ENCODE results near the gene DPP6. TPM values are rescaled to one million over a fixed set of nuclear protein-coding genes. Genes with fewer than 3 reads are reported as not detected.

DPP6 gene
- total RNA-seq, 1 experiment from 2014 or later = not detected

DNA sequence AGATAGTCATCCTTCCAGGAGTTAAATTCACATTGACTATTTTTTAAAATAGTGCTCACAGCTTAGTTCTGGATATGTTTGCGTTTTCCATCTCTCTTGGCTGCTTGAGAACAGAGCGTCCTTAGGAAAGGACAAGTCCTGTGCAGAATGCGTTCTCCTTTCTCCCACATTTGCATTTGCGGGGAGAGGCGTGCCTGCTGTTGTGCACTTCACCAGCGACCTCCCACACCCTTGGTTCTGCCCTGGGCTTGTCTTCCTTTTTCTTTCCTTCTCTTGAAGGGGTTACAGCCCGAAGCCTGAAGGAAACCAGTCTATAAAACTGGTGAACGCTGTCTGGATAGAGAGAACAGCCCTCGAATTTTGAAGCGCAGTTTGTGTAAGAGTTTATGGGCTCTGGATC is 367.1 kb downstream of the DPP6 start:
- POLR2A ChIA-PET = no interaction called here
- H3K9me3 Mint-ChIP-seq (ENCODE audit: unreplicated experiment) = peaks cover 10% of the 10 kb centered on the region
- no peaks in the 10 kb centered on the region for H3K36me3 Mint-ChIP-seq (ENCODE audit: insufficient read depth, unreplicated experiment)
- no peak overlapping the region for H3K27ac Mint-ChIP-seq (ENCODE audit: unreplicated experiment)
- H3K27me3 ChIP-seq (replicated peaks; ENCODE audit: control insufficient read depth, insufficient read depth, low read length) = no peaks in the 10 kb centered on the region
- no peaks in the 10 kb centered on the region for H3K36me3 ChIP-seq (ENCODE audit: control insufficient read depth, insufficient read depth, low read length)
- H3K4me1 ChIP-seq = no peaks in the 10 kb centered on the region
- H3K4me1 Mint-ChIP-seq (ENCODE audit: low read depth, unreplicated experiment) = no peaks in the 10 kb centered on the region
- no peak overlapping the region for H3K4me3 ChIP-seq (ENCODE audit: low read depth, low read length)
- H3K9me3 ChIP-seq = no peaks in the 10 kb centered on the region
- CTCF ChIA-PET = no interaction called here
- intact Hi-C loops (cut with micrococcal nuclease; ENCODE audit: unreplicated experiment) = no loop called here
- BruUV-seq (replicated peaks) = no TSS peak
- no peak overlapping the region for H3K4me3 Mint-ChIP-seq (ENCODE audit: unreplicated experiment)
- peaks cover 12% of the 10 kb centered on the region for H3K27me3 Mint-ChIP-seq (ENCODE audit: insufficient read depth, unreplicated experiment)
- DNase-seq = no peak
- TF ChIP-seq CTCF (IDR thresholded peaks at IDR 0.05; ENCODE audit: insufficient read depth in 1 of 2, low read depth in 1 of 2, low read length in 1 of 2, severe bottlenecking in 1 of 2, unreplicated experiment in 1 of 2) = no peak

DNA sequence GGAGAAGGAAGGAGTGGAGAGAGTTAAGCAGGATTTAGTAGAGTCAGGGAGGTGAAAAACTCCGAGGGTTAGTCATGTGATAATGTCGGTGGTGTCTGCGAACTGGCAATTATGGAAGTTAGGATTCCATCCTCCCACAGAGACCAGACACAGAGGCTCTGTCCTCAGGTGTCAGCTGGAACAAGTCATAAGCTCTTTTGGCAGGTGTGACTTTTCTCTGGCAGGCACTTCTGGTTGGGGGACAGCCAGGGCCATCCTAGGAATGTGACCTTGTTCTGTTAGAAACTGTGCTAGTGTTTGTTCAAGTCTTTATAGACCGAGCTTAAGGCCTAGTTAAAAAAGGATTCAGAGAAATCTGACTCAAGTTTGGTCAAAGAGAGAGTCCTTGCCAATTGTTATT is 371.0 kb downstream of the DPP6 start:
- H3K4me3 Mint-ChIP-seq (ENCODE audit: unreplicated experiment) = no peak overlapping the region
- no peak for TF ChIP-seq CTCF (IDR thresholded peaks at IDR 0.05; ENCODE audit: insufficient read depth in 1 of 2, low read depth in 1 of 2, low read length in 1 of 2, severe bottlenecking in 1 of 2, unreplicated experiment in 1 of 2)
- H3K9me3 Mint-ChIP-seq (ENCODE audit: unreplicated experiment) = peaks cover 11% of the 10 kb centered on the region
- no peaks in the 10 kb centered on the region for H3K27me3 ChIP-seq (replicated peaks; ENCODE audit: control insufficient read depth, insufficient read depth, low read length)
- H3K36me3 ChIP-seq (ENCODE audit: control insufficient read depth, insufficient read depth, low read length) = no peaks in the 10 kb centered on the region
- no peaks in the 10 kb centered on the region for H3K36me3 Mint-ChIP-seq (ENCODE audit: insufficient read depth, unreplicated experiment)
- DNase-seq = no peak
- no peaks in the 10 kb centered on the region for H3K9me3 ChIP-seq
- BruUV-seq (replicated peaks) = no TSS peak
- no peaks in the 10 kb centered on the region for H3K4me1 Mint-ChIP-seq (ENCODE audit: low read depth, unreplicated experiment)
- intact Hi-C loops (cut with micrococcal nuclease; ENCODE audit: unreplicated experiment) = no loop called here
- no peak overlapping the region for H3K27ac Mint-ChIP-seq (ENCODE audit: unreplicated experiment)
- peaks cover 4% of the 10 kb centered on the region for H3K27me3 Mint-ChIP-seq (ENCODE audit: insufficient read depth, unreplicated experiment)
- CTCF ChIA-PET = no interaction called here
- no peak overlapping the region for H3K4me3 ChIP-seq (ENCODE audit: low read depth, low read length)
- H3K4me1 ChIP-seq = no peaks in the 10 kb centered on the region
- POLR2A ChIA-PET = no interaction called here

DNA sequence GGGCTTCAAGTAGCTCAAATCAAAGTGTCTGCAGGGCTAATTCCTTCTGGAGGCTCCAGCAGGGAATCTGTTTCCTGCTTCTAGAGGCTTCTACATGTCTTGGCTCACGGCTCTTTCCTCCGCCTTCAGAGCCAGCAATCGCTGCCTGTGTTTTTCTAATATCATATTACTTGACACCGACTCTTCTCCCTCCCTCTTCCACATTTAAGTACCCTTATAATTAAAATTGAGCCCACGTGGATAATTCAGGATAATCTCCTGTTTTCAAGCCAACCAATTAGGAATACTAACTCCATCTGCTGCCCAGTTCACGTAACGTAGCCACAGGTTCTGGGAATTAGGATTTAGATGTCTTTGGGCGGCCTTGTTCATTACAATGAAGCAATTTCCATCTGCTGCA is 372.2 kb downstream of the DPP6 start:
- H3K4me3 Mint-ChIP-seq (ENCODE audit: unreplicated experiment) = no peak overlapping the region
- no peaks in the 10 kb centered on the region for H3K4me1 Mint-ChIP-seq (ENCODE audit: low read depth, unreplicated experiment)
- no peaks in the 10 kb centered on the region for H3K27me3 ChIP-seq (replicated peaks; ENCODE audit: control insufficient read depth, insufficient read depth, low read length)
- DNase-seq = no peak
- BruUV-seq (replicated peaks) = no TSS peak
- H3K27ac Mint-ChIP-seq (ENCODE audit: unreplicated experiment) = no peak overlapping the region
- peaks cover 19% of the 10 kb centered on the region for H3K9me3 Mint-ChIP-seq (ENCODE audit: unreplicated experiment)
- no peaks in the 10 kb centered on the region for H3K36me3 Mint-ChIP-seq (ENCODE audit: insufficient read depth, unreplicated experiment)
- ChIA-PET CTCF (no interaction called here), POLR2A (no interaction called here)
- no peak overlapping the region for H3K4me3 ChIP-seq (ENCODE audit: low read depth, low read length)
- TF ChIP-seq CTCF (IDR thresholded peaks at IDR 0.05; ENCODE audit: insufficient read depth in 1 of 2, low read depth in 1 of 2, low read length in 1 of 2, severe bottlenecking in 1 of 2, unreplicated experiment in 1 of 2) = no peak
- H3K27me3 Mint-ChIP-seq (ENCODE audit: insufficient read depth, unreplicated experiment) = peaks cover 4% of the 10 kb centered on the region
- H3K4me1 ChIP-seq = no peaks in the 10 kb centered on the region
- no peaks in the 10 kb centered on the region for H3K9me3 ChIP-seq
- H3K36me3 ChIP-seq (ENCODE audit: control insufficient read depth, insufficient read depth, low read length) = no peaks in the 10 kb centered on the region
- intact Hi-C loops (cut with micrococcal nuclease; ENCODE audit: unreplicated experiment) = no loop called here

Data from Caco-2 (cell line).